AG04450 (cell line): Measurements from ENCODE around the gene IREB2. TPM values are rescaled to one million over a fixed set of nuclear protein-coding genes. Genes with fewer than 3 reads are reported as not detected.
"Not testable (repeated sequence)": the region's sequence is repeated elsewhere in the genome, so short reads cannot be mapped to it uniquely, and the experiment has no call there.

Experiments
- CTCF ChIA-PET: fragments of 300-600, 350-600 bp; formaldehyde crosslinking; extraction: SDS; loops from one replicate; lab custom pipeline; 2022; ENCODE audit warnings: antibody characterized with exemption, inconsistent platforms; lab: Charles Lee
- POLR2A ChIA-PET: fragments of 350-600 bp; formaldehyde crosslinking; extraction: SDS; loops from one replicate; lab custom pipeline; 2021; ENCODE audit warnings: antibody characterized with exemption, inconsistent platforms; lab: Yijun Ruan, JAX
- DNase-seq: peaks from one replicate; pipeline ENCODE4 v3.0.0-alpha.2; 2011; ENCODE audit warnings: low read depth, low spot score
- H3K27ac ChIP-seq: one replicate; pipeline ENCODE4 v1.5.1; 2012; ENCODE audit warnings: low read depth, low read length, control low read depth
- H3K27me3 ChIP-seq: one replicate; pipeline ENCODE4 v1.6.0; 2012; ENCODE audit warnings: low read length; ENCODE audit not compliant: control insufficient read depth, insufficient read depth
- H3K4me3 ChIP-seq: 2 replicates; pipeline ENCODE4 v1.5.1; 2011; ENCODE audit warnings: mild to moderate bottlenecking, low read depth, low read length, control low read depth
- H3K9me3 ChIP-seq: 2 replicates; pipeline ENCODE4 v1.5.1; 2012; ENCODE audit warnings: low read length; ENCODE audit not compliant: control insufficient read depth, insufficient read depth
- CTCF ChIP-seq: IDR thresholded peaks from 2 replicates; pipeline ENCODE4 v1.5.1; 2011; ENCODE audit warnings: low read depth, low read length, control low read depth, inconsistent platforms
- polyA plus RNA-seq: library from polyadenylated mRNA; depleted of rRNA; stranded (reverse); fragments of >200 nt; gene quantifications from 2 replicates; pipeline ENCODE4 v1.2.3, GENCODE V29; 2011

IREB2 gene
- polyA plus RNA-seq, 1 experiment = 30.4 TPM

GRCh38 chr15:78427953-78428352 is 10.1 kb upstream of the IREB2 start:
- Histone ChIP-seq H3K4me3 (no peak overlapping the region), H3K9me3 (no peaks in the 10 kb centered on the region), H3K27me3 (peaks cover 23% of the 10 kb centered on the region), H3K27ac (no peak overlapping the region)
- ChIA-PET POLR2A (no interaction called here), CTCF (interaction anchor here (1.9 kb wide), 1 partner anchor 120 kb away, joined by 11 read pairs; no protein-coding TSS in a partner anchor)
- TF ChIP-seq CTCF = no peak
- DNase-seq = no peak

GRCh38 chr15:78429477-78429876 is 8.5 kb upstream of the IREB2 start:
- ChIA-PET CTCF (interaction anchor here (1.0 kb wide), 1 partner anchor 114 kb away, joined by 5 read pairs; no protein-coding TSS in a partner anchor), POLR2A (no interaction called here)
- Histone ChIP-seq H3K9me3 (no peaks in the 10 kb centered on the region), H3K27ac (no peak overlapping the region), H3K27me3 (peaks cover 29% of the 10 kb centered on the region), H3K4me3 (no peak overlapping the region)
- DNase-seq = no peak
- no peak for TF ChIP-seq CTCF

- H3K27ac ChIP-seq = no peak overlapping the region
- peaks cover 24% of the 10 kb centered on the region for H3K27me3 ChIP-seq
- no peak for DNase-seq
- TF ChIP-seq CTCF = no peak
- POLR2A ChIA-PET = no interaction called here
- CTCF ChIA-PET = interaction anchor here (1.7 kb wide), 1 partner anchor 9 kb away, joined by 4 read pairs; no protein-coding TSS in a partner anchor
- H3K4me3 ChIP-seq = no peak overlapping the region
- H3K9me3 ChIP-seq = no peaks in the 10 kb centered on the region
Measured at GRCh38 chr15:78431955-78432354, 6.1 kb upstream of the IREB2 start.

DNA sequence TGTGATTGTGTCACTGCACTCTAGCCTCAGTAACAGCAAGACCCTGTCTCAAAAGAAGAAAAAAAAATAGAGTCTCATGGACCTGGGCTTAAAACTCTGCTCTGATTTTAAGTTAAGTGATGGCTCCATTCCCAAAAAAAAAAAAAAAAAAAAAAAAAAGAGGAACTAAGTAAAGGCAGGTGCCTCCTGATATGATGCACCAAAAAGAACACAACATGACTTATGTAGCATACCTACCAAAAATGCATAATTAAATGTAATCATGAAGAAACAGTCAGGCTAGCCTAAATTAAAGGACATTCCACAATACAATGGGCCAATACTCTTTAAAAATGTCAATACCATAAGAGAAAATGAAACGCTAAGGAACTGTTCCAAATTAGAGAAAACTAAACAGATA is 5.4 kb upstream of the IREB2 start:
- CTCF ChIA-PET = interaction anchor here (1.7 kb wide), 1 partner anchor 10 kb away, joined by 4 read pairs; no protein-coding TSS in a partner anchor
- no peak for TF ChIP-seq CTCF
- DNase-seq = no peak

GRCh38 chr15:78434134-78434533 is 3.9 kb upstream of the IREB2 start:
- Histone ChIP-seq H3K27me3 (peaks cover 24% of the 10 kb centered on the region), H3K27ac (no peak overlapping the region), H3K9me3 (no peaks in the 10 kb centered on the region; the same call in 1 of the 2 replicates), H3K4me3 (no peak overlapping the region)
- no peak for DNase-seq
- TF ChIP-seq CTCF = no peak
- ChIA-PET POLR2A (no interaction called here), CTCF (interaction anchor here (0.6 to 1.1 kb wide), 3 partner anchors 10 to 257 kb away, joined by 3 read pairs; no protein-coding TSS in a partner anchor)

More for the DNA sequence above, 5.4 kb upstream of the IREB2 start:
- Histone ChIP-seq H3K4me3 (no peak overlapping the region), H3K9me3 (no peaks in the 10 kb centered on the region), H3K27me3 (peaks cover 24% of the 10 kb centered on the region), H3K27ac (no peak overlapping the region)
- POLR2A ChIA-PET = no interaction called here

DNA sequence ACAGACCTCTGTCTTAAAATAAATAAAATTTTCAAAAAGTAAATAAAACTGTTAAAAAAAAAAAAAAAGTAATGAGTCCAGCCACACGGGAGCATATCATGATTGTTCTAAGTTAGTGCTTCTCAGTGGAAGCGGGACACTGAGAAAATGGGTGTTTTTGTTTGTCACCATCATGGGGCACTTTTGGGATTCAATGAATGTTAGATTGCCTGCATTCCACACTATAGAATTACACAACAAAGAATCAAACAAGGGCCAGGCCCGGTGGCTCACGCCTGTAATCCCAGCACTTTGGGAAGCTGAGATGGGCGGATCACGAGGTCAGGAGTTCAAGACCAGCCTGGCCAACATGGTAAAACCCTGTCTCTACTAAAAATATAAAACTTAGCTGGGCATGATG is 3.3 kb upstream of the IREB2 start:
- peaks cover 23% of the 10 kb centered on the region for H3K27me3 ChIP-seq
- CTCF ChIA-PET = interaction anchor here (1.1 kb wide), 1 partner anchor 11 kb away, joined by 3 read pairs; no protein-coding TSS in a partner anchor
- POLR2A ChIA-PET, DNase-seq, H3K4me3 ChIP-seq, H3K27ac ChIP-seq, H3K9me3 ChIP-seq: not testable (repeated sequence)
